Motor neuron (in vitro differentiated cells): Measurements from ENCODE around the gene SRRM3. TPM values are rescaled to one million over a fixed set of nuclear protein-coding genes. Genes with fewer than 3 reads are reported as not detected.
"Not testable (repeated sequence)": the region's sequence is repeated elsewhere in the genome, so short reads cannot be mapped to it uniquely, and the experiment has no call there.

Source experiments
- ATAC-seq, 8 experiments: fragments of 200-7000 bp; cut with Tn5 transposase; replicated peaks in 6 of 8; 2 replicates each; pipeline ENCODE4 v1.8.0; 2021; ENCODE audit warnings: mild to moderate bottlenecking in 8 of 8, moderate library complexity in 8 of 8
- H3K27ac ChIP-seq, 2 donors: fragments of 250-450 bp; sonication (Bioruptor Pico); 2 replicates each; pipeline ENCODE4 v1.9.0; 2021; ENCODE audit warnings: antibody characterized with exemption in 2 of 2, mild to moderate bottlenecking in 2 of 2, moderate library complexity in 1 of 2
- H3K4me1 ChIP-seq, 2 donors: fragments of 250-450 bp; sonication (Bioruptor Pico); replicated peaks in 1 of 2; 2 replicates each; pipeline ENCODE4 v1.6.1; 2021; ENCODE audit warnings: antibody characterized with exemption in 2 of 2, mild to moderate bottlenecking in 2 of 2, moderate library complexity in 1 of 2
- H3K4me3 ChIP-seq, 5 donors: fragments of 250-450 bp; sonication (Bioruptor Pico); 2 replicates each; pipeline ENCODE4 v1.9.0; 2021; ENCODE audit warnings: antibody characterized with exemption in 5 of 5, mild to moderate bottlenecking in 5 of 5, moderate library complexity in 4 of 5
- WGBS, 10 experiments: fragments of 450-650 bp; shearing (Covaris generic); methylation state at CpG; one replicate each; pipeline ENCODE4 v1.0.0; 2022; 5-methylcytosine and 5-hydroxymethylcytosine counted together
- in situ Hi-C, 9 experiments: fragments of 400-800 bp; cut with MboI; loops; one replicate each; pipeline ENCODE4 v1.15.0; 2021; ENCODE audit warnings: low sequenced_read_pairs in 9 of 9, low pct_unique_long_range_greater_than_20kb in 2 of 9; ENCODE audit not compliant: unreplicated experiment in 9 of 9
- total RNA-seq, 8 experiments: library from RNA; unstranded; fragments of 300-600 nt; gene quantifications; 2 replicates each; pipeline versions ENCODE4 v1.2.3 to v1.2.4, GENCODE V29; 2022

The SRRM3 gene
- total RNA-seq, 8 experiments from 2014 or later = 0.92 to 16.1 (median 10.3) TPM

DNA sequence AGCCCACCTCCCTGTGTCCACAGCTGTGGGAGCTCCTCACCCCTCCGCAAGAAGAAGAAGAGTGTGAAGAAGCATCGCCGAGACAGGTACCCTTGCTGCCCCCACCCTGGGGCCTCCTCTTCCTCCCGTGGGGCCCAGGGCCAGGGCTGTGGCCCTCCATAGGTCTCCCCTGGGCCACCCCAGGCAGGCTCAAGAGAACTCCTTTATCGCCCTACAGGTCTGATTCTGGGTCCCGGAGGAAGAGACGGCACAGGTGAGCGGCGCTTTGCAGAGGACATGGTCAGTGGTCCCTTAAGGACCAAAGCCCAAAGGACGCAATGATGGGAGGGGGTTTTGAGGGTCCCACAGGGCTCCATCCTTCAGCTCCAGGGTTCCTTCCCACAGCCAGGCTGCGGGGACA is 59.6 kb downstream of the SRRM3 start:
- H3K27ac ChIP-seq = no peak overlapping the region
- no peak overlapping the region for H3K4me3 ChIP-seq
- no peak for ATAC-seq
- 95% methylated on average over 8 of the region's 11 CpGs; no CpG with 5 or more reads in 9 of the 10 experiments for WGBS, 10 experiments
- peaks cover 3 to 22% of the 10 kb centered on the region in 2 donors for H3K4me1 ChIP-seq
- in situ Hi-C loops = no loop called here

DNA sequence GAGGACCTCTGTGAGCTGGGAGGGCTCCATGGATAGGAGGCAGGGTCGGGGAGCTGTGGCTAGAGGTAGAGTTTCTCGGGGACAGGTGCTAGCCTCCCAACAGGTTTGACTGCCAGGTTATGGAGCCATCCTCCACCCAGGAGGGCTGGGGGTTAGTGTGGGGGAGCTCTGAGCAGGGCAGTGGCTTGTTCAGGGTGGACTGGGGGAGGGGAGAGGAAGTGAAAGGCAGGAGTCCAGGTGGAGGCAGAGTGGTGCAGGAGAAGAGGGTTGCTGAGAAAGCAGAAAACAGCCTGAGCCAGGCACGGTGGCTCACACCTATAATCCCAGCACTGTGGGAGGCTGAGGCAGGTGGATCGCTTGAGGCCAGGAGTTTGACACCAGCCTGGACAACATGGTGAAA is 60.2 kb downstream of the SRRM3 start:
- no peak for ATAC-seq
- peaks cover 3 to 22% of the 10 kb centered on the region in 2 donors for H3K4me1 ChIP-seq
- in situ Hi-C loops = no loop called here
- no peak overlapping the region for H3K27ac ChIP-seq
- WGBS, 10 experiments = 100% methylated on average over 1 of the region's 4 CpGs; no CpG with 5 or more reads in 8 of the 10 experiments
- no peak overlapping the region for H3K4me3 ChIP-seq

DNA sequence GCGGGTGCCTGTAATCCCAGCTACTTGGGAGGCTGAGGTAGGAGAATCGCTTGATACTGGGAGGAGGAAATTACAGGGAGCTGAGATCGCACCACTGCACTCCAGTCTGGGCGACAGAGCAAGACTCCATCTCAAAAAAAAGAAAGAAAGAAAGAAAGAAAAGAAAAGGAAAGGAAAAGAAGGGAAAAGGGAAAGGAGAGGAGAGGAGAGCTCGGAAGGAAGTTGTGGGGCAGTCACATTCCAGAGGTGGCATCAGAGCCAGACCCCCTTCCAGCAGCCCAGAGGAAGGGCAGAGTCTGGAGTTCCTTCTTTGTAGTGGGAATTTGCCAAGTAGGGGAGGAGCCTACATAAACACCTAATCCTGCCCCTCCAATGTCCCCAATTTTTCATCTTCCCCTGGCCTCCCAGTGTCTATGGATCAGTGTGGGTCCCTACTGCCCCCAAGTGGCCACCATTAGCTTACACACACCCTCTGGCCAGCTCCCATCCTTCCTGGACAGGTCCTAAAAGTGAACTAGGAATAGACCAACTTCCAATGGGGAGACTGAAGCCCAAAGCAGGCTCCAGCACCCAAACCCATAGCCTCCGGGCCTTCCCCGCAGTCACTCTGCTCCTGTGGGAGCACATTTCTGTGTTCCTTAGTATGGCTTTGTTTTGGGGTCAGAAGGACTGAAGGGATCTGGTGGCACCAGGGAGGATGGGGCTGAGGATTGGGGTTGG is 61.1 kb downstream of the SRRM3 start:
- H3K4me1 ChIP-seq = peaks cover 0 to 20% of the 10 kb centered on the region in 2 donors
- in situ Hi-C loops = no loop called here
- 40 to 100% (median 77%) methylated on average over 1 to 6 of the region's 7 CpGs; no CpG with 5 or more reads in 1 of the 10 experiments for WGBS, 10 experiments

GRCh38 chr7:76265299-76265698 is 63.6 kb downstream of the SRRM3 start:
- WGBS, 10 experiments = 73 to 100% methylated on average over 1 to 2 of the region's 7 CpGs; no CpG with 5 or more reads in 8 of the 10 experiments
- Histone ChIP-seq H3K4me1 (peaks cover 2 to 17% of the 10 kb centered on the region in 2 donors), H3K4me3 (no peak overlapping the region), H3K27ac (no peak overlapping the region)
- ATAC-seq = no peak
- in situ Hi-C loops = no loop called here

More for the DNA sequence above, 61.1 kb downstream of the SRRM3 start:
- peak in 6 of 8 experiments; percentile 33 to 93 (median 58) for ATAC-seq
- no peak overlapping the region for H3K4me3 ChIP-seq
- no peak overlapping the region for H3K27ac ChIP-seq

- Histone ChIP-seq H3K27ac (no peak overlapping the region), H3K4me3 (peak overlapping the region in 1 of 5 donors; percentile 27), H3K4me1 (peaks cover 2 to 13% of the 10 kb centered on the region in 2 donors)
- ATAC-seq = peak in 5 of 8 experiments; percentile 10 to 33 (median 16)
- whole genome bisulfite sequencing, 10 experiments = 0% methylated on average over 3 of the region's 68 CpGs; no CpG with 5 or more reads in 9 of the 10 experiments
- in situ Hi-C loops = no loop called here
Observed at GRCh38 chr7:76267107-76267893, 65.6 kb downstream of the SRRM3 start.

DNA sequence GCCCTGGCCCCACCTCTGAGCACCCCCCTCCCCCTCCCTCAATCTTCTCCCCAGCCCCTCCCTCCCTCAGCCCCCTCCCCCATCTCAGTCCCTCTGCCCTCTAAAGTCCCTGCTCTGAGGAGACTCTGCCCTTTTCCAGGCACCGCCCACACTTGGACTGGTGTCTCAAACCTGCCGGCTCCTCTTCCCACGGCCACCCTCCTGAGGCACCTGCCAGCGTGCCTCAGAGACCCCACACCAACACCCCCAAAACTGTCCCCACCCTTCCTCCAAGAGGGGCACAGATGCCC is 66.1 kb downstream of the SRRM3 start:
- no CpG with 5 or more reads among the region's 4 CpGs for WGBS, 10 experiments
- Histone ChIP-seq H3K4me1 (peaks cover 6 to 14% of the 10 kb centered on the region in 2 donors), H3K4me3 (no peak overlapping the region), H3K27ac (no peak overlapping the region)
- peak in 2 of 8 experiments; percentile 6 to 11 for ATAC-seq
- in situ Hi-C loops = no loop called here

GRCh38 chr7:76268376-76268775 is 66.7 kb downstream of the SRRM3 start:
- WGBS, 10 experiments = 67 to 70% methylated on average over 1 to 2 of the region's 5 CpGs; no CpG with 5 or more reads in 8 of the 10 experiments
- Histone ChIP-seq H3K4me1 (peaks cover 11 to 20% of the 10 kb centered on the region in 2 donors), H3K27ac (no peak overlapping the region), H3K4me3 (no peak overlapping the region)
- no peak for ATAC-seq
- in situ Hi-C loops = no loop called here

DNA sequence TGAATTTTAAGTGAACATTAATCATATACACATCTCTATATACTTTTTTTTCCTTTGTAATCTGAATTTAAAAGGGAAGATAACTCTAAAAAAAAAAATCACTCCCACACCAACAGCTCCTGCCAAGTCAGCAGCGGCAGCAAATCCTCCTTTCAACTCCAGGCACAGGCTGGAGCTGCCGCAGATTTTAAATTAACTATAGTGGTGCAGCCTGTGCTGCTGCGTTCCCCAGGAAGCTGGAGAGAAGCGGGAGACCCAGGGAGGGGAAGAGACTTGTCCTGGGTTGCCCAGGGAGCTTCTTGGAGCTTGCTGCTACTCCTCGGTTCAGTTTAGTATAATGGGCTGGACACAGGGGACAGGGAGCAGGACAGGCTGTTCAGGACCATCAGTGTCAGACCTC is 68.2 kb downstream of the SRRM3 start:
- 0 to 48% (median 25%) methylated on average over 1 to 5 of the region's 5 CpGs; no CpG with 5 or more reads in 1 of the 10 experiments for WGBS, 10 experiments
- H3K27ac ChIP-seq = no peak overlapping the region
- H3K4me1 ChIP-seq = peaks cover 14 to 26% of the 10 kb centered on the region in 2 donors
- in situ Hi-C loops = loop anchor here in 1 of 9 experiments (10.0 kb wide), 1 partner anchor 95 kb away; no protein-coding TSS in a partner anchor
- peak in 3 of 8 experiments; percentile 18 to 48 (median 37) for ATAC-seq
- H3K4me3 ChIP-seq = no peak overlapping the region

GRCh38 chr7:76271384-76271783 is 69.7 kb downstream of the SRRM3 start:
- in situ Hi-C loops = loop anchor here in 1 of 9 experiments (10.0 kb wide), 1 partner anchor 97 kb away; no protein-coding TSS in a partner anchor
- peaks cover 14 to 26% of the 10 kb centered on the region in 2 donors for H3K4me1 ChIP-seq
- H3K4me3 ChIP-seq, H3K27ac ChIP-seq, ATAC-seq: not testable (repeated sequence)
- WGBS, 10 experiments = 81 to 90% (median 86%) methylated on average over 1 to 2 of the region's 2 CpGs; no CpG with 5 or more reads in 6 of the 10 experiments

- Histone ChIP-seq H3K27ac (no peak overlapping the region), H3K4me3 (no peak overlapping the region), H3K4me1 (peaks cover 14 to 26% of the 10 kb centered on the region in 2 donors)
- 40 to 100% (median 95%) methylated on average over 1 to 6 of the region's 6 CpGs; no CpG with 5 or more reads in 5 of the 10 experiments for WGBS, 10 experiments
- in situ Hi-C loops = loop anchor here in 1 of 9 experiments (10.0 kb wide), 1 partner anchor 97 kb away; no protein-coding TSS in a partner anchor
- no peak for ATAC-seq
Observed at GRCh38 chr7:76272142-76272541, 70.4 kb downstream of the SRRM3 start.

GRCh38 chr7:76272851-76273497 is 71.3 kb downstream of the SRRM3 start:
- no peak overlapping the region for H3K27ac ChIP-seq
- 0 to 33% (median 14%) methylated on average over 1 to 7 of the region's 7 CpGs; no CpG with 5 or more reads in 1 of the 10 experiments for WGBS, 10 experiments
- H3K4me3 ChIP-seq = no peak overlapping the region
- in situ Hi-C loops = loop anchor here in 1 of 9 experiments (10.0 kb wide), 1 partner anchor 98 kb away; no protein-coding TSS in a partner anchor
- peaks cover 14 to 22% of the 10 kb centered on the region in 2 donors for H3K4me1 ChIP-seq
- ATAC-seq = peak in 6 of 8 experiments; percentile 34 to 72 (median 40)

- no peak for ATAC-seq
- Histone ChIP-seq H3K4me1 (peaks cover 14 to 22% of the 10 kb centered on the region in 2 donors), H3K4me3 (no peak overlapping the region), H3K27ac (no peak overlapping the region)
- 61 to 92% (median 76%) methylated on average over 4 to 5 of the region's 5 CpGs; no CpG with 5 or more reads in 1 of the 10 experiments for WGBS, 10 experiments
- in situ Hi-C loops = loop anchor here in 1 of 9 experiments (10.0 kb wide), 1 partner anchor 99 kb away; no protein-coding TSS in a partner anchor
Observed at GRCh38 chr7:76273503-76273902, 71.8 kb downstream of the SRRM3 start.
